T-helper 22 cell (primary cell): ENCODE results near the gene KIAA1217.
"Not testable (repeated sequence)": the region's sequence is repeated elsewhere in the genome, so short reads cannot be mapped to it uniquely, and the experiment has no call there.

Experiments used
- DNase-seq: peaks from one replicate; pipeline ENCODE4 v3.0.0-alpha.2; 2020; ENCODE audit warnings: low read depth

Gene KIAA1217

GRCh38 chr10:24289235-24289634 lies 80.3 kb downstream of the KIAA1217 start:
- no peak for DNase-seq

- DNase-seq: no peak
These were observed 83.7 kb downstream of the KIAA1217 start for GRCh38 chr10:24292304-24293293.

- no peak for DNase-seq
These were observed 90.8 kb downstream of the KIAA1217 start for GRCh38 chr10:24299578-24300260.

GRCh38 chr10:24303522-24304310 lies 94.8 kb downstream of the KIAA1217 start:
- no peak for DNase-seq

GRCh38 chr10:24305551-24306506 lies 96.9 kb downstream of the KIAA1217 start:
- no peak for DNase-seq

- no peak for DNase-seq
These were observed 97.6 kb downstream of the KIAA1217 start for GRCh38 chr10:24306507-24306875.

GRCh38 chr10:24307116-24307515 lies 98.2 kb downstream of the KIAA1217 start:
- DNase-seq: no peak

GRCh38 chr10:24307696-24308485 lies 99.0 kb downstream of the KIAA1217 start:
- DNase-seq: no peak

GRCh38 chr10:24310104-24310503 lies 101.2 kb downstream of the KIAA1217 start:
- no peak for DNase-seq

- DNase-seq: no peak
These were observed 103.0 kb downstream of the KIAA1217 start for GRCh38 chr10:24311888-24312287.

- no peak for DNase-seq
These were observed 104.3 kb downstream of the KIAA1217 start for GRCh38 chr10:24313283-24313682.

- DNase-seq: no peak
These were observed 106.3 kb downstream of the KIAA1217 start for GRCh38 chr10:24315211-24315610.

- no peak for DNase-seq
These were observed 109.6 kb downstream of the KIAA1217 start for GRCh38 chr10:24318517-24318916.

GRCh38 chr10:24320373-24320772 lies 111.4 kb downstream of the KIAA1217 start:
- DNase-seq: no peak

- no peak for DNase-seq
These were observed 115.7 kb downstream of the KIAA1217 start for GRCh38 chr10:24324651-24325050.

GRCh38 chr10:24331457-24331856 lies 122.5 kb downstream of the KIAA1217 start:
- DNase-seq: no peak

- no peak for DNase-seq
These were observed 124.8 kb downstream of the KIAA1217 start for GRCh38 chr10:24333736-24334135.

GRCh38 chr10:24334279-24334939 lies 125.5 kb downstream of the KIAA1217 start:
- no peak for DNase-seq

GRCh38 chr10:24337723-24338122 lies 128.8 kb downstream of the KIAA1217 start:
- DNase-seq: not testable (repeated sequence)

GRCh38 chr10:24339387-24339786 lies 130.4 kb downstream of the KIAA1217 start:
- DNase-seq: no peak
